Measurements from ENCODE around the gene MINDY4. TPM values are rescaled to one million over a fixed set of nuclear protein-coding genes. Genes with fewer than 3 reads are reported as not detected.

MINDY4 gene
- total RNA-seq, 2 experiments from 2014 or later, result 0.36 to 0.60 TPM

DNA sequence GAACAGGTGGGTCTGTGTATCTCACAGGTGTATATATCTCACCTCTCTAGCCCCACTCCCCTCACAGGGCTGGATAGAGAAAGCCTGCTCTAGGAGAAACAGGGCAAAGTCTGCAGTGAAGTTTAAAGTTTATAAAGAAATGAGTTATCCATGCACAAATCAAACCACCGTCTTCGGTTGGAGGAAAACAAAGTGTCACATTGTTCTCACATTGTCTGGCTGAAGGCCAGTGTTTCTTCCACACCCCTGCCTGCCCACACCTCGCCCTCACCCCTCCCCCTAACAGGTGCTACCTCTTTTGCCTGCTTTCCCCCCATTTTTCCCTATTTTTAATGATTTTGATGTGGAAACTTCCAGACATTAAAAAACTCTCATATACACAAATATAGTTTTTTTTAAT, 166.2 kb downstream of the MINDY4 start:
- intact Hi-C loops (cut with DNase I, micrococcal nuclease), result no loop called here
- no peak overlapping the region for H3K27ac ChIP-seq (ENCODE audit: low read depth in 1 of 2, low read length in 2 of 2)
- peaks cover 8 to 23% of the 10 kb centered on the region in 2 experiments for H3K27me3 ChIP-seq (ENCODE audit: control insufficient read depth in 1 of 2, insufficient read depth in 2 of 2, low read length in 2 of 2)
- POLR2A ChIA-PET, result no interaction called here
- H3K4me3 ChIP-seq (ENCODE audit: low read length), result no peak overlapping the region
- no peaks in the 10 kb centered on the region for H3K9me3 Mint-ChIP-seq
- no peak overlapping the region for H3K27ac Mint-ChIP-seq
- no peaks in the 10 kb centered on the region for H3K4me1 Mint-ChIP-seq (ENCODE audit: low read depth)
- no peaks in the 10 kb centered on the region for H3K36me3 Mint-ChIP-seq (ENCODE audit: low read depth)
- no peak overlapping the region for H3K4me3 Mint-ChIP-seq
- no peaks in the 10 kb centered on the region for H3K36me3 ChIP-seq (ENCODE audit: insufficient read depth, low read length)
- H3K27me3 Mint-ChIP-seq, result peaks cover 49% of the 10 kb centered on the region
- TF ChIP-seq, protein P1, sequence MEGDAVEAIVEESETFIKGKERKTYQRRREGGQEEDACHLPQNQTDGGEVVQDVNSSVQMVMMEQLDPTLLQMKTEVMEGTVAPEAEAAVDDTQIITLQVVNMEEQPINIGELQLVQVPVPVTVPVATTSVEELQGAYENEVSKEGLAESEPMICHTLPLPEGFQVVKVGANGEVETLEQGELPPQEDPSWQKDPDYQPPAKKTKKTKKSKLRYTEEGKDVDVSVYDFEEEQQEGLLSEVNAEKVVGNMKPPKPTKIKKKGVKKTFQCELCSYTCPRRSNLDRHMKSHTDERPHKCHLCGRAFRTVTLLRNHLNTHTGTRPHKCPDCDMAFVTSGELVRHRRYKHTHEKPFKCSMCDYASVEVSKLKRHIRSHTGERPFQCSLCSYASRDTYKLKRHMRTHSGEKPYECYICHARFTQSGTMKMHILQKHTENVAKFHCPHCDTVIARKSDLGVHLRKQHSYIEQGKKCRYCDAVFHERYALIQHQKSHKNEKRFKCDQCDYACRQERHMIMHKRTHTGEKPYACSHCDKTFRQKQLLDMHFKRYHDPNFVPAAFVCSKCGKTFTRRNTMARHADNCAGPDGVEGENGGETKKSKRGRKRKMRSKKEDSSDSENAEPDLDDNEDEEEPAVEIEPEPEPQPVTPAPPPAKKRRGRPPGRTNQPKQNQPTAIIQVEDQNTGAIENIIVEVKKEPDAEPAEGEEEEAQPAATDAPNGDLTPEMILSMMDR (IDR thresholded peaks at IDR 0.05), result no peak
- H3K4me1 ChIP-seq (ENCODE audit: insufficient read depth, low read length), result peaks cover 5% of the 10 kb centered on the region
- ATAC-seq (ENCODE audit: poor library complexity) (no peak), DNase-seq (no peak)
- CTCF ChIA-PET, result interaction anchor here (1.2 kb wide), 1 partner anchor 46 kb away, joined by 3 read pairs; no protein-coding TSS in a partner anchor
- H3K9me3 ChIP-seq (ENCODE audit: control insufficient read depth in 1 of 2, insufficient read depth in 1 of 2, low read length in 2 of 2), result peaks cover 4 to 6% of the 10 kb centered on the region in 2 experiments

DNA sequence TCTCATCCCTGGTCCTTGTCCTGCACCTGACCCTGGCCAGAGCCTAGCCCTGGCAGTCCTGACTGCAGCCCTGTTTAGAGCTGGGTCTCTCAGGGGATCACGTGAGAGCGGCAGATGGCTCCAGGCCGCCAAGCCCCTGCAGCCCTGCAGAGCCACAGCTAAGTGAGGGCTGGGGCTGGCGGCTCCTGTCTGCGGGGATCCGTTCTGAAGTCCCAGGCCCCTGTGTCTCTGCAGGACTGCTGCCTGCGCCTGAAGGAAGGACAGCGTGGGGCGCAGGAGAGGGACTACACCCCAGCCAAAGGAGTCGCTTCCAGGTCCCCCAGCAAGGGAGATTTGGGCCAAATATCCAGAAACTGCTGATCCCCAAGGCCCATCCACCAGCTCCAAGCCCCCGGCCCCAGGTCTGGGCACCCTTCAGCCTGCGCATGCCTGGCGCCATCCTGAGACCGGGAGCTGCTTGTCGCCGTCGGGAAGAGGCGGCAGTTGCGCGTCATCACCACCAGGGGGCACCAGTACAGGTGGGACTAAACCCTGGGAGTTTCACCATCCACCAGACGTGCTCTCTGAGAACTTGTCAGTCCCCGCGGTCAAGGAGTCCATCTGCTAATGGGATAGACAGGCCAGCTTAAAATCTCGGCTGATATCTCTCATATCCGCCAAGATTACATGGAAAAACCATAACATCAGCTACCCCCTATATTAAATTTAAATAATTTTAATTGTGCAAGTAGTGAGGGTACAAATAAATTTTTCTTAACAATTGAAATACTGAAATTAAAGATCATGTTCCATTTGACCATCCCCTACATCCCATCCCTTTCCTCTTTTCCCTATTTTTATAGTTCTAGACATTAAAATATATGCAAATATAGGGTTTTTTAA, 167.5 kb downstream of the MINDY4 start:
- Mint-ChIP-seq H3K27me3 (peaks cover 58% of the 10 kb centered on the region), H3K36me3 (ENCODE audit: low read depth) (no peaks in the 10 kb centered on the region), H3K9me3 (no peaks in the 10 kb centered on the region), H3K4me1 (ENCODE audit: low read depth) (no peaks in the 10 kb centered on the region), H3K4me3 (no peak overlapping the region), H3K27ac (no peak overlapping the region)
- CTCF ChIA-PET, result interaction anchor here (0.6 to 1.1 kb wide), 3 partner anchors 9 to 1077 kb away, joined by 3 to 6 read pairs (median 4); no protein-coding TSS in a partner anchor
- Histone ChIP-seq H3K9me3 (ENCODE audit: control insufficient read depth in 1 of 2, insufficient read depth in 1 of 2, low read length in 2 of 2) (peaks cover 4 to 6% of the 10 kb centered on the region in 2 experiments), H3K27me3 (ENCODE audit: control insufficient read depth in 1 of 2, insufficient read depth in 2 of 2, low read length in 2 of 2) (peaks cover 8 to 23% of the 10 kb centered on the region in 2 experiments), H3K4me3 (ENCODE audit: low read length) (no peak overlapping the region), H3K36me3 (ENCODE audit: insufficient read depth, low read length) (no peaks in the 10 kb centered on the region), H3K27ac (ENCODE audit: low read depth in 1 of 2, low read length in 2 of 2) (no peak overlapping the region), H3K4me1 (ENCODE audit: insufficient read depth, low read length) (peaks cover 5% of the 10 kb centered on the region)
- intact Hi-C loops (cut with DNase I, micrococcal nuclease), result no loop called here
- TF ChIP-seq, protein P1 (IDR thresholded peaks at IDR 0.05), result peak; percentile 79
- ATAC-seq (ENCODE audit: poor library complexity) (no peak), DNase-seq (peak; percentile 31 to 70 (median 46))
- POLR2A ChIA-PET, result no interaction called here

DNA sequence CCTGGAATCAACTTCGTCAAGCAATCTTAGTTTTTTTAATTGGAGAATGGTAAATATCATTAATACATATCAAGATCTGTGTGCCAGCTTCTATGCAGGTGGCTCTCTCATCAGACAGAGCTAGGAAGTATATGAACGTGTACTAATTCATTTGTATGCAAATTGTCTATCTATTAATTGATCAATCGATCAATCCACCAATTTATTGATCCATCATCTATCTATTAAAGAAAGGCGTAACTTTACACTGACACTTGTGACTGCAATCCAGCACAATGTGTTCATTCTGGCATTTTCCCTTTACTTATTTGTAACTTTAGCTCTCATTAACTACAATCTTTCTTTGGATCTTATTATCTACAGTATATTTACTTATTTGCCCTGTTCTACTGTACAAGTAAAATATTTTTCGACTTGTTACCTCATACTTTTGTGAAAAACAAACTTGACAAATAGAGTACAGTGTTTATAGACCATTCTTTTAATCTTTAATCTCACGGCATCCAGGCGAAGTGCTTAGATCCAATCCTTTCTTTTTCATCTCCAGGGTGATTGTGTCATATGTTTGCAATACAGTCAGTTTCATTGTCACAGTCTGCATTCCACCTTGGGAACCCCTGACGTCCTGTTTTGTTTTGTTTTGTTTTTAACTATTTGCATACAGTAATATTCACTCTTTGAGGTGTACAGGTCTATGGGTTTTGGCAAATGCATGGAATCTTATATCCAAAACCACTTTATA, 170.5 kb downstream of the MINDY4 start:
- Histone ChIP-seq H3K4me1 (ENCODE audit: insufficient read depth, low read length) (peaks cover 5% of the 10 kb centered on the region), H3K9me3 (ENCODE audit: control insufficient read depth in 1 of 2, insufficient read depth in 1 of 2, low read length in 2 of 2) (peaks cover 6 to 12% of the 10 kb centered on the region in 2 experiments)
- intact Hi-C loops (cut with DNase I, micrococcal nuclease), result no loop called here

More for the DNA sequence above, 170.5 kb downstream of the MINDY4 start:
- Histone ChIP-seq H3K27ac (ENCODE audit: low read depth in 1 of 2, low read length in 2 of 2) (no peak overlapping the region), H3K36me3 (ENCODE audit: insufficient read depth, low read length) (no peaks in the 10 kb centered on the region), H3K4me3 (ENCODE audit: low read length) (no peak overlapping the region), H3K27me3 (ENCODE audit: control insufficient read depth in 1 of 2, insufficient read depth in 2 of 2, low read length in 2 of 2) (peaks cover 8 to 23% of the 10 kb centered on the region in 2 experiments)
- ChIA-PET CTCF (no interaction called here), POLR2A (no interaction called here)
- no peak for ATAC-seq (ENCODE audit: poor library complexity)
- DNase-seq, result no peak
- Mint-ChIP-seq H3K4me3 (no peak overlapping the region), H3K27me3 (peaks cover 75% of the 10 kb centered on the region), H3K27ac (no peak overlapping the region), H3K36me3 (ENCODE audit: low read depth) (no peaks in the 10 kb centered on the region), H3K9me3 (peaks cover 14% of the 10 kb centered on the region), H3K4me1 (ENCODE audit: low read depth) (no peaks in the 10 kb centered on the region)
- TF ChIP-seq, protein P1 (IDR thresholded peaks at IDR 0.05), result no peak

Other genes with a start within 250 kb of the MINDY4 start
- gene GARS1, start 176.5 kb upstream of the MINDY4 start, total RNA-seq, result 100 to 1,000 TPM; 127 to 132 TPM
- not detected for gene CRHR2, start 89.0 kb upstream of the MINDY4 start, total RNA-seq
- under 1 TPM; 0.36 to 0.69 TPM for gene INMT, start 19.3 kb upstream of the MINDY4 start, total RNA-seq
- gene AQP1, start 140.4 kb downstream of the MINDY4 start, total RNA-seq, result under 1 TPM; 0.17 to 0.22 TPM
- gene GHRHR, start 192.5 kb downstream of the MINDY4 start, total RNA-seq, result not detected

Measured in CD4-positive, alpha-beta T cell (primary cell).